Right ventricle myocardium inferior (tissue), 1 donor: ENCODE results near the gene SCRG1. TPM values are rescaled to one million over a fixed set of nuclear protein-coding genes. Genes with fewer than 3 reads are reported as not detected.

Experiments
- ATAC-seq: fragments of 200-7000 bp; cut with Tn5 transposase; one replicate; pipeline ENCODE4 v1.9.1; 2020; ENCODE audit warnings: mild to moderate bottlenecking, moderate library complexity
- DNase-seq: peaks from one replicate; pipeline ENCODE4 v3.0.0; 2021; ENCODE audit errors: missing footprints
- intact Hi-C: fragments of 100-400 bp; cut with DNase I; formaldehyde crosslinking; loops from one replicate; pipeline ENCODE4 v1.11.0; 2022
- total RNA-seq: library from RNA; stranded (reverse); fragmentation: NEBNext Ultra II Directional; extraction: Animal tissue kit (Norgen Biotek cat#: 25700); gene quantifications from one replicate; pipeline ENCODE4 v1.2.1, GENCODE V29; 2021
- donor health status: DM: no; HTN: yes; CAD: no; lungs with severe emphysema.

The SCRG1 gene
- total RNA-seq, 1 donor from 2014 or later, result 0.76 TPM

GRCh38 chr4:173370477-173371291 lies 28.2 kb downstream of the SCRG1 start, which contains the start of gene SAP30:
Gene SAP30, plus strand, starts transcription at chr4:173370954. Its CDS starts 229 bp downstream, at chr4:173371183.
- ATAC-seq (peak; percentile 98), DNase-seq (peak; percentile 99)
- intact Hi-C loops, result loop anchor here (1.0 kb wide), 1 partner anchor 36 kb away; the partner anchor contains the start of gene HMGB2

GRCh38 chr4:173370130-173370476 lies 28.8 kb downstream of the SCRG1 start:
- DNase-seq (peak; percentile 81), ATAC-seq (peak; percentile 8)
- intact Hi-C loops, result loop anchor here (1.0 kb wide), 1 partner anchor 36 kb away; the partner anchor contains the start of gene HMGB2

- DNase-seq (no peak), ATAC-seq (no peak)
- intact Hi-C loops, result no loop called here
These were observed 31.0 kb downstream of the SCRG1 start for GRCh38 chr4:173367946-173368345.

GRCh38 chr4:173367285-173367684 lies 31.6 kb downstream of the SCRG1 start:
- intact Hi-C loops, result no loop called here
- DNase-seq, result no peak
- ATAC-seq, result no peak

- DNase-seq (no peak), ATAC-seq (no peak)
- intact Hi-C loops, result no loop called here
These were observed 33.4 kb downstream of the SCRG1 start for GRCh38 chr4:173365359-173365996.

- no peak for ATAC-seq
- intact Hi-C loops, result no loop called here
- DNase-seq, result no peak
These were observed 36.2 kb downstream of the SCRG1 start for GRCh38 chr4:173362666-173363065.

- ATAC-seq (no peak), DNase-seq (no peak)
- intact Hi-C loops, result no loop called here
These were observed 38.2 kb downstream of the SCRG1 start for GRCh38 chr4:173360587-173361221.

- no peak for ATAC-seq
- DNase-seq, result no peak
- intact Hi-C loops, result no loop called here
These were observed 41.0 kb downstream of the SCRG1 start for GRCh38 chr4:173357939-173358338.

- intact Hi-C loops, result no loop called here
- no peak for DNase-seq
- no peak for ATAC-seq
These were observed 51.4 kb downstream of the SCRG1 start for GRCh38 chr4:173347467-173347866.

- ATAC-seq (no peak), DNase-seq (no peak)
- intact Hi-C loops, result no loop called here
These were observed 52.8 kb downstream of the SCRG1 start for GRCh38 chr4:173346074-173346473.

GRCh38 chr4:173345648-173346047 lies 53.3 kb downstream of the SCRG1 start:
- ATAC-seq (no peak), DNase-seq (no peak)
- intact Hi-C loops, result no loop called here

- intact Hi-C loops, result no loop called here
- ATAC-seq (no peak), DNase-seq (no peak)
These were observed 55.0 kb downstream of the SCRG1 start for GRCh38 chr4:173343832-173344397.

GRCh38 chr4:173337463-173337862 lies 61.5 kb downstream of the SCRG1 start:
- DNase-seq (no peak), ATAC-seq (no peak)
- intact Hi-C loops, result no loop called here

GRCh38 chr4:173334891-173335752 lies 63.8 kb downstream of the SCRG1 start:
- intact Hi-C loops, result loop anchor here (1.0 to 5.0 kb wide), 2 partner anchors 35 to 77 kb away; partner anchors contain the start of gene SAP30
- DNase-seq, result peak; percentile 76
- ATAC-seq, result peak; percentile 57

Other genes starting within 250 kb of the SCRG1 start
- 5.1 TPM for gene GALNT7, start 230.3 kb downstream of the SCRG1 start, total RNA-seq
- 42.1 TPM for gene HMGB2, start 64.8 kb downstream of the SCRG1 start, total RNA-seq
- gene SAP30, start 28.2 kb downstream of the SCRG1 start, total RNA-seq, result 14.6 TPM
- gene HAND2, start 131.1 kb upstream of the SCRG1 start, total RNA-seq, result 151 TPM